HG03060 (cell line): Measurements from ENCODE around the gene TMEM252.

ENCODE experiments used
- ATAC-seq: cut with Tn5 transposase; IDR thresholded peaks from one replicate; pipeline ENCODE4 v1.9.1; 2021; ENCODE audit warnings: low read depth, moderate number of reproducible peaks; ENCODE audit not compliant: unreplicated experiment

TMEM252 gene

DNA sequence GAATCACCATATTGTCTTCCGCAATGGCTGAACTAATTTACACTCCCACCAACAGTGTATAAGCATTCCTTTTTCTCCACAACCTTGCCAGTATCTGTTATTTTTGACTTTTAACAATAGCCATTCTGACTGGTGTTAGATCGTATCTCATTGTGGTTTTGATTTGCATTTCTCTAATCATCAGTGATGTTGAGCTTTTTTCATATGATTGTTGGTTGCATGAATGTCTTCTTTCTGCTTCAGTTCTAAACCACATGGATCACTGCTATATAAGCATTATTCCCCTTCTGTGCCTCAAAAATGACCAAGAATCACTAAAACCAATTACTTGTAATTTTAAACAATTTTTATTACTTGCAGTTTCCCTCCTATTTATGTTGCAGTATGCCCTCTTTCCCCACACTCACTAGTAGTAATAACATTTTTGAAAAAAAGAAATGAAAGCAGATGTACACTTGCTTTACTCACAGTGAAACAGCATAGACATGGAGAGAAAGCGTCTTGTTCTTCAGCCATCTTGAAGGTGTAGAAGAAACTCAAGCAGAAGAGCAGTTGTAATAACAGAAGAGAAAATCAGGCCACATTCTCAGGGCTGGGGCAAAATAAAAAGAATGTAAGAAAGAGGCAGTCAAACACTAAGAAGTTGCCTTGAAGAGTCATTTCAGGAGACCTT lies 4.5 kb upstream of the TMEM252 start:
- ATAC-seq: no peak

DNA sequence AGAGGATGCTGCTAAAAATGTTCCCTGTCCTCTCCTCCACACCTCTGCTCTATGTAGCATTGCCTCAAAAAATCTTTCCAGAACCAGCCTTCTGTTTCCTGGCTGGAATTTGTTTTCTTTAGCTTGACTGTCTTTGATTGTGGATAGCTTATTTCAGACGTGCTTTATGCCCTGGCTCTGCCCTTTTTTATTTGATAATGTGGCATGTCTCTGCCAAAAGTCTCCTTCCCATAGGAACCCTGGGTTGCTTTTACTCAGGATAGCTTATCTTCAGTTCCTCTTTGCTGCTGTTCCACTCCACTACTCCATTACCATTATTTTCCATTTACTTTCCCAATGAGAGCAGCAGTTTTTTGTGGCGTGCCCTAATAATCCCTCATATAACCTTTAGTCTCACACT lies 885 bp upstream of the TMEM252 start:
- ATAC-seq: no peak

DNA sequence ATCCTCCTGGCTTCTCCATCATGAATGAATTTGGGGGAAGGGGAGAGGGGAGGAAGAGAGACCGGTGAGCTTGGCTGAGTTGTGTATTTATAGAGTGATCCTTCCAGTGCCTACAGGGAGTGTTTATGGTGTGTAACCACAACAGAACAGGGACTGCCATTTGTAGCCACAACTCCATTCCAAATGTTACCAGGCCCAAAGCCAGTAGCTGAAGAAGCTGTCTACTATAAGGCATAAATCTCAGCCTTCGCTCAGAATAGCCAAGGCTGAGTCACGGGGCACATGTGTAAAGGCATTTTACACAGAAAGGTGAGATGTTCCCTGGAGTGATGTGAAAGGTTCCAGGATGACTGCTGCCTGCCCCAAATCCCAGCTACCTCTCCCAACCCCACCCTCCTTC lies 2.5 kb downstream of the TMEM252 start:
- no peak for ATAC-seq

DNA sequence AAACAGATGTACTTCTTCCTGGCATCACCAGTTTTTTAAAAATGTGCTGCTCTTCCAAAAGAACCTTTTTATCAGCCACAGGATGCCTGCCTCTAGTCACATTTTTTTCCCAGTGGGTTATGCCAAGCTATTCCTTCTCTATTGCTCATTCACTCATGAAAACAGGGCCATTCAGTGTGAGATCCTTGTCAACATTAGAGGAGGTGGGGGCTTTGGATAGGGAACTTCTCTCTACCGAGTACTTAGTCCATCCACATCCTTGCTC lies 3.1 kb downstream of the TMEM252 start:
- no peak for ATAC-seq

DNA sequence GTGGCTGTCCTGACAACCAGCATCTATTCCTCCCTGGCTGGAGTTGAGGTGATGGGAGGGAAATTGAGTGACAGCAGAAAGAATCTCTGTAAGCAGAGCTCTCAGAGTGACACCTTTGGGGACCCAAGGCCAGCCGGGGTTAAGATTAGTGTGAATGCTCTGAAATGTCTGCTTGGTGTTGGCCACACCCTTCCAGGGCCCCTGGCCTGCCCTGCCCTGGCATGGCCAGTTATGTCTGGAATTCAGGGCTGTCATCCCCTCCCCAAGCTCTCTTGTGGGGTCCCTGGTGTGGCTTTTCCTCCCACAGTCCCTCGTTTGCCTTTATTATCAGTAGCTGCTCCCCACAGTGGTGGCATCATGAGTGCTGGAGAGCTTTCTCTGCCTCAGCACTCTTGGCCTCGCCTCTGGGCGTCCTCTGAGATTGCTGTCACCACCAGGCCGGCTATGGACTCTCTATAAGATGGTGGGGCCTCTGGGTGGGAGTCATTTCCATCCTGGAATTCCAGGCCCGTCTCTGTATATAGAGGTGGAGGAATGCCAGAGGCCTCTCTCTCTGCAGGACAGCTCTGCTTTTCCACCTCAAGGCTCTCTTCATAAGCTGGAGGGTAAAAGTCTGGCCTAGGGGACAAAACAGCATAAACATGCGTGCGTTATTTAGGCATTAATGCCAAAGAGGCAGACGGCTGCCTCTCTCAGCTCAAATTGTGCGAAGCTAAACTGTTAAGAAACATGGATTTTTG lies 3.6 kb downstream of the TMEM252 start:
- no peak for ATAC-seq

- ATAC-seq: no peak
Measured at GRCh38 chr9:68533678-68534077, 7.0 kb downstream of the TMEM252 start.

- no peak for ATAC-seq
Measured at GRCh38 chr9:68532131-68532530, 8.6 kb downstream of the TMEM252 start.

DNA sequence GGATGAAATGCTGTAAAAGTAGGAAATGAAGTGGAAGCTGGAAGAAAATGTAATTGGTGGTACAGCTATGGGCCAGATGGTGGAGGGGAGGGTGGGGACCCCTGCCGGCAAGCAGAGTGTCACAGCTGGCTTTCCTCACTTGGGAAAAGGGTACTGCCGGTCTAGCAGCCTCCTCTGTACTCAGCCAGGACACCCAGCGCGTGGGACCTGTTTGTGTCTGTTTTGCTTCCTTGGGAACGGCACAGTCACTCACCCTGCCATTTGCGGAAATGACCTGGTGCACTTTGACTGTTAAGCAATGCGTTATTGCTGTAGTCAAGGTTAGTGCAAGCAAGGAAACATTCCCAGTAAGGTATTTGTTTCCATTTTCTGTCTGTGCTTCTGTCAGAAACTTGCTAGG lies 10.1 kb downstream of the TMEM252 start:
- no peak for ATAC-seq

- no peak for ATAC-seq
Measured at GRCh38 chr9:68523367-68523936, 17.2 kb downstream of the TMEM252 start.

GRCh38 chr9:68522954-68523353 lies 17.7 kb downstream of the TMEM252 start:
- ATAC-seq: no peak

DNA sequence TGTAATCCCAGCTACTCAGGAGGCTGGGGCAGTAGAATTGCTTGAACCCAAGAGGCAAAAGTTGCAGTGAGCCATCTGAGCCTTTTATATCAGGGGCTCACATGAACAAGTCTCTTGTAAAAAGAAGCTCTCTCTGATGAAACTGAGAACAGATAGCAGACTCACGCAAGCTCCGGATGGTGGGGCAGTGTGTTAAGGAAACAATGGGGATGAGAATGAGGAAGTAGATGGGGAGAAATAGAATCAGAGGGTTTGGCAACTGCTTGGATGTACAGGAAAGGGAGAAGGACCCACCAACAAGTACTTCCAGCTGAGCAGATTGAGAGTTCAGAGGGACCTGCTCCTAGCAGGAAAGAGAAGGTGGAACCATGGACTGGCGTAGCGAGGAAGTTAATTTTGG lies 18.6 kb downstream of the TMEM252 start:
- no peak for ATAC-seq

DNA sequence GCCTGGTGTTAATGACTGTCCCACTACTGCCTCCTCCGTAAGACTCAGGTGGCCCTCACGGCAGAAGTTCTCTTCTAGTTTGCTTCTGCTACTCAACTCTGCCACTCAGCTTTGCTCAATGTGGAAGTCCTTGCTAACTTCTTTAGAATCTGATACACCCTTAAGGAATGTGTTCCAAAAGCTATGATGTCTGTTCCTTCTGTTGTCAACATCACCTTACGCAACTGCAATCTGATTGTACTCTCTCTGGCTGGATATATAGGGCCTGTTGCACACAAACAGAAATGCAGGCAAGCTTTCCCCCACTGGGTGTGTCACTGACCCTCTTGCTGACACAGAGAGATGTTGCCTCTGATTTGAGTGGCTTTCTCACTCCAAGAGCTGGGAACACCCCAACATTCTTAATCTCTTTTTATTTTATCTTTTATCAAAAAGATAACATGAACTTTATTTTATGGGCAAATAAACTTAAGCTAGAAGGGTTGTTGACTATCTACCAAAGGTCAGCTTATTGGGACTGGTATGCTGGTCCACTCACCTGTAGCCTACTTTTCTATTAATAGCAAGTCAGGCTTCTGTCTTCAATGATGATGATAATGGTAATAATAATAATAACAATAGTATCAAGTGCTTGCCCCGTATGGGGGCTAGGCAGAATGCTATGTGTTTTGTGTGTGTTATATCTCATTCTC lies 25.2 kb downstream of the TMEM252 start:
- ATAC-seq: no peak

- no peak for ATAC-seq
Measured at GRCh38 chr9:68513981-68514380, 26.7 kb downstream of the TMEM252 start.

DNA sequence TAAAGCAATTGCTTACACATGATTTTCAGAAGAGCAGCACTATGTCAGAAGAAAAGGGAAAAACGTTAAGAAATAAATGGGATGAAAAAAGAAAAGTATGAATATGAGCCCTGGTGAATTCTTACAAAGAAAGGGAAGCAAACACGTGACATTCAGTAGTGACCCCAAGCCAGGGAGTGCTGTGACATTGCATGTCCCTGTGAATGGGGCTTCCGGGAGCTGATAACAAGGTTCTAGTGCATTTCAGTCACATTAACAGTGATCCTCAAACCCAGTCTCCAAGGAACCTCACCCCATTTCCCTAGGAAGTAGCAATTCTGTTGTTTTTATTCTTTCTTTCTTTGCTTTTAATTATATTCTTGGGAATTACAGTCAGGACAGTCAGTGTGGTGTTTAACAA lies 27.3 kb downstream of the TMEM252 start:
- no peak for ATAC-seq

DNA sequence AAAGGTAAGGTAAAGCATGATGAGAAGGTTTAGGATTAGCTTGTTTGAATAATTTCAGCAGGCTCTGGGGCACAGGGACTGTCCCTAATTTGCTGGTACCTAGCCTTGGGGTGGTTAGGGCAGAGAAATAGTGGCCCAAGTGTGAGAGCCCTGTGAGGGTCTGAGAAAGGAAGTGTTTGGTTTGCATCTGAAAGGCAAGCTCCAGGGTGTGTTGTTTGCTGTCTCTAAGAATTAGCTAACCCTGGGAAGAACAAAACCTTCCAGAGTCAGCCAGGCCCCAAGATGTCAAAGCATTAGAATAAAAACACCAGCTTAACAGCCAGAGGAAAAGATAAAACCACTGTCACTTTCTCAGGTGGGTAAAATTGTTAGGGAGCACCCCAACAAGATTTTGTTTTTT lies 31.0 kb downstream of the TMEM252 start:
- no peak for ATAC-seq

DNA sequence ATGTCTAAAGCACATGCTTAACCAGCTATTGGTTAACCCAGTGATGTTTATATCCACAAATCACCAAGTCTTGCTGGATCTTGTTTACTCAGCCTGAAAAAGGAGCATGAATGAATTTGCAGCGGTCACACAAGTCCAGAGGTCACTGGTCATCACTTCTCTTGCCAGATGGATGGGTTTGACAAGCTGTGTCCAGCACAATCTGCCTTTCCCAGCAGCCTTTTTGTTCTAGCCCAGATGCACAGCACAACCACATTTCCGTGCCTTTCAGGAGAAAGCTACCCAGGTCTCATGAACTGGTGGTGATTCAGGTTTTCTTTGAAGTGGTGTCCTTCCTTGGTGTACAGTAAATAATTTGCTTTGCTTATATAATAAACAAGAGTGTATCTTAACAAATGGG lies 32.1 kb downstream of the TMEM252 start:
- ATAC-seq: no peak

- ATAC-seq: no peak
Measured at GRCh38 chr9:68507806-68508145, 32.9 kb downstream of the TMEM252 start.

DNA sequence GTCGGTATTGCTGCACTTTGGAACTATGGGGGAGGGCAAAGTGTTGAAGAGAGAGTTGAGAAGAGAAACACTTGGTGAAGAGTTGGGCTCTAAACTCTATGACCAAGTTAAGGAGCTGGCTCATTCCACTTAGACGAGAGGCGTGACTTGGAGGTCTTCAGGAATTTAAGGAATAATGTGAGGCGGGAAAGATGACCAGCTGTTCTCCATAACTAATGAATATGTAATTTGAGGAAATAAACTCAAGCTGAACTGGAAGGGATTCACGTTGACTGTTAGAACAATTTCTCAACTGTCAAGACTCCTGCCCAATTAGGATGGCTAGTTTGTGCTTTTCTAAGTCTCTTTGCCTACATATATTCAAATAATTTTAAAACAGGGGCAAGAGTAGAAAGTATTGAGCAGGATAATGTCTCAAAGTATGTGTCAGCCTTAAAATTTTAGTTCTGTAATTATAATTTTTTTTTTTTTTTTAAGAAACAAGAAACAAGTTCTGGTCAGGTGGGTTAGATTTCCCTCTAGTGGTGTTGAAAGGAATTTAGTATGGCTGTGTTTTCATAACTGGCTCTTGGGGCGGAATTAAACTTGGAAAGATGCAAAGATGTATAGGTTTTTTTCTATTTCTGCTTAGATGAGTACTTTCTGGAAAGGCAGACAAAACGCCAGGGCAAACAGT lies 33.4 kb downstream of the TMEM252 start:
- ATAC-seq: no peak

DNA sequence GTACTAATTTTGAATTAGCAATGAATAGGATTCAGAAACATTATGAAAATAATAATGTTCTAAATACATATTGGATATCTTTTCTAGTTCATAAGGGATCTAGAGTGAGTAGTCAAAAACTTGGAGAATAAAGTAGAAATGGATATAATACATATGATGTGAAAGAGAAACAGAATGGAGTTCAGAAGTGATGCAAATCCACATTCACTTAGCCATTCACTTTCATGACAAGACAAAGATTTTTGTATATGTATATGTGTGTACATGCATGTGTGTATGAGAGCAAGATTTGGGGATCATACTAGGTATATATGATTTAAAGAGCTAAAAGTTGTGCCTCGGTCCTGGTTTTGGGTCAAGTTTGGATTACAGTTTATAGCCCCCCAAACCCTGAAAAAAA lies 34.1 kb downstream of the TMEM252 start:
- ATAC-seq: no peak

- ATAC-seq: no peak
Measured at GRCh38 chr9:68505681-68506409, 34.8 kb downstream of the TMEM252 start.

DNA sequence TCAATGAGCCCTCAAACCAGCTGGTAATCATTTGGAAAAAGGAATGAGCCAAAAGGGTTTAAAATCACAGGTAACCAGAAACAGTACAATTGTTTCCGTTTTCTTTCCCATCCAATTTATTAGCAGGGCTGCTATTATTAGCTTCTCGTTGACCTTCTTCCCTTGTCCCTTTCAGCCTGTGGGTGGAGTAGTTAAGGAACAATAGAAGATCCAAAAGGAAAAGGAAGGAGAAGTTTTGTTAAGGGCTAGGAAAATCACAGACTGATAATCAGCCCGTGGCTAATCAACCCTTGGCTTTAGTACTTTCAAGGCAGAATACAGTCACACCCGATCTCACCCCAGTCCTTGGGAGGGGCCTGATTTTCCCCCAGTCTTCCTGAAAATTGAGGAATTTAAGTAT lies 38.4 kb downstream of the TMEM252 start:
- ATAC-seq: no peak
